Activated CD4-positive, alpha-beta T cell treated with anti-CD3 and anti-CD28 coated beads for 36 hours (primary cell): ENCODE measurements around the gene NAV2. TPM values are rescaled to one million over a fixed set of nuclear protein-coding genes. Genes with fewer than 3 reads are reported as not detected.

Experiments used
- ATAC-seq: fragments of 200-7000 bp; cut with Tn5 transposase; one replicate; pipeline ENCODE4 v1.10.0; 2021; ENCODE audit warnings: mild to moderate bottlenecking, moderate library complexity
- CTCF ChIA-PET: fragments of 350-600 bp; sonication (Branson Sonifier 250); formaldehyde crosslinking; loops from one replicate; lab custom pipeline; 2021; ENCODE audit warnings: antibody characterized with exemption; lab: Charles Lee
- POLR2A ChIA-PET: fragments of 350-600 bp; sonication (Branson Sonifier 250); formaldehyde crosslinking; loops from one replicate; lab custom pipeline; 2021; ENCODE audit warnings: antibody characterized with exemption, inconsistent platforms; lab: Charles Lee
- DNase-seq: peaks from one replicate; pipeline ENCODE4 v3.0.0-alpha.2; 2020
- H3K27ac Mint-ChIP-seq: one replicate; pipeline ENCODE4 v1.8.0; 2021; ENCODE audit warnings: mixed read lengths
- H3K27me3 Mint-ChIP-seq: one replicate; pipeline ENCODE4 v1.8.0; 2021; ENCODE audit warnings: mixed read lengths
- H3K36me3 Mint-ChIP-seq: one replicate; pipeline ENCODE4 v1.8.0; 2021; ENCODE audit warnings: low read depth, mixed read lengths
- H3K4me1 Mint-ChIP-seq: one replicate; pipeline ENCODE4 v1.8.0; 2021; ENCODE audit warnings: mixed read lengths
- H3K4me3 Mint-ChIP-seq: one replicate; pipeline ENCODE4 v1.8.0; 2021; ENCODE audit warnings: mild to moderate bottlenecking, moderate library complexity, mixed read lengths
- H3K9me3 Mint-ChIP-seq: one replicate; pipeline ENCODE4 v1.8.0; 2021; ENCODE audit warnings: low read depth, mixed read lengths
- intact Hi-C, 2 experiments: fragments of 100-400 bp; cut with DNase I in 1 of 2; cut with micrococcal nuclease in 1 of 2; formaldehyde crosslinking; loops; one replicate each; pipeline versions ENCODE4 v1.14.2 to v1.15.1; 2022 to 2024; cut with DNase I, micrococcal nuclease
- total RNA-seq, 2 experiments: library from RNA; stranded (reverse); gene quantifications; one replicate each; pipeline ENCODE4 v1.2.3, GENCODE V29; 2021

Gene NAV2
- total RNA-seq, 2 experiments from 2014 or later: 0.54 to 0.55 TPM

GRCh38 chr11:19984048-19984742 is 271.6 kb downstream of the NAV2 start:
- H3K36me3 Mint-ChIP-seq: no peaks in the 10 kb centered on the region
- no peaks in the 10 kb centered on the region for H3K9me3 Mint-ChIP-seq
- CTCF ChIA-PET: no interaction called here
- H3K27me3 Mint-ChIP-seq: peaks cover 2% of the 10 kb centered on the region
- intact Hi-C loops: no loop called here
- no peak overlapping the region for H3K27ac Mint-ChIP-seq
- no peak overlapping the region for H3K4me3 Mint-ChIP-seq
- POLR2A ChIA-PET: no interaction called here
- no peak for DNase-seq
- no peak for ATAC-seq
- peaks cover 3% of the 10 kb centered on the region for H3K4me1 Mint-ChIP-seq

- no peaks in the 10 kb centered on the region for H3K27me3 Mint-ChIP-seq
- no peaks in the 10 kb centered on the region for H3K36me3 Mint-ChIP-seq
- POLR2A ChIA-PET: no interaction called here
- no peak overlapping the region for H3K27ac Mint-ChIP-seq
- no peaks in the 10 kb centered on the region for H3K9me3 Mint-ChIP-seq
- no peak overlapping the region for H3K4me3 Mint-ChIP-seq
- ATAC-seq (no peak), DNase-seq (no peak)
- CTCF ChIA-PET: no interaction called here
- no peaks in the 10 kb centered on the region for H3K4me1 Mint-ChIP-seq
- intact Hi-C loops: no loop called here
Observed at GRCh38 chr11:19985111-19985510, 272.5 kb downstream of the NAV2 start.

DNA sequence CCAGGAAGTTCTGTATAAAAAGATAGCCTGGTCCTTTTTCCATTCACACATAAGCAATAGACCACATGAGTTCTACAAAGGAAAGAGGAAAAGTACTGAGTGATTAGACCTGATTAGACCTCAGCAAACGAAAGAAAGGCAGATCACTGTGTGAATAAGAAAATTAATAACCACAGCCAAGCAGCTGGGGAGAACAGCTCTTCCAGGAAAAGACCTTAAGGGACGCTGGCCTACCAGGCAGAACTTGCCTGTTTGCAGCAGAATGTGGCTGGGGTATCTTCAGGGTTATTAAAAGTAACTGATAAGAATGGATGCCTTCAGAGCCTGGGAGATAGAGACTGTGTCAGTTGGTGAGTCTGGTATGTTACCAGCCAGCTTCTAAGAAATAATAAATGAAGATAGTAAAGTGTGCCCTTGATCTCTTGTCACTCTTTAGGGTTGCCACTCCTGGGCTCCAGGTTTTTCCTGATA is 274.7 kb downstream of the NAV2 start:
- DNase-seq (no peak), ATAC-seq (no peak)
- H3K9me3 Mint-ChIP-seq: no peaks in the 10 kb centered on the region
- no peak overlapping the region for H3K27ac Mint-ChIP-seq
- H3K4me3 Mint-ChIP-seq: no peak overlapping the region
- ChIA-PET CTCF (no interaction called here), POLR2A (no interaction called here)
- H3K36me3 Mint-ChIP-seq: no peaks in the 10 kb centered on the region
- no peaks in the 10 kb centered on the region for H3K4me1 Mint-ChIP-seq
- intact Hi-C loops: no loop called here
- H3K27me3 Mint-ChIP-seq: no peaks in the 10 kb centered on the region

GRCh38 chr11:19988598-19988997 is 276.0 kb downstream of the NAV2 start:
- Mint-ChIP-seq H3K4me3 (no peak overlapping the region), H3K4me1 (no peaks in the 10 kb centered on the region), H3K27me3 (no peaks in the 10 kb centered on the region), H3K27ac (no peak overlapping the region), H3K9me3 (no peaks in the 10 kb centered on the region), H3K36me3 (no peaks in the 10 kb centered on the region)
- intact Hi-C loops: no loop called here
- no peak for DNase-seq
- POLR2A ChIA-PET: no interaction called here
- no peak for ATAC-seq
- CTCF ChIA-PET: no interaction called here

DNA sequence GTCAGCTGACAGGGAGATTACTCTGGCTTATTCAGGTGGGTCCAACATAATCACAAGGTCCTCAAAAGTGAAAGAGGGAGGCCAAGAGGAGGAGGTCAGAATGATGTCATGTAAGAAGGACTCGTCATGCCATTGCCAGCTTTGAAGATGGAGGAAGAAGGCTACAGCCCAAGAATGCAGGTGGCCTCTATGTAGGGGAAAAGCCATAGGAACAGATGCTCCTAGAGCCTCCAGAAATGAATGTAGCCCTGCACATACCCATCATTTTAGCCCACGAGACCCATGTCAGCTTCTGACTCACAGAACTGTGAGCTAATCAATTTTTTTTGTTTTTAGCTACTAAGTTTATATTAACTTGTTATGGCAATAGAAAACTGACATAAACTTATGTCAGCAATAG is 276.6 kb downstream of the NAV2 start:
- no peaks in the 10 kb centered on the region for H3K4me1 Mint-ChIP-seq
- ATAC-seq (no peak), DNase-seq (no peak)
- no peak overlapping the region for H3K27ac Mint-ChIP-seq
- no peaks in the 10 kb centered on the region for H3K9me3 Mint-ChIP-seq
- H3K36me3 Mint-ChIP-seq: no peaks in the 10 kb centered on the region
- H3K4me3 Mint-ChIP-seq: no peak overlapping the region
- ChIA-PET CTCF (interaction anchor here (1.2 kb wide), 1 partner anchor 50 kb away, joined by 3 read pairs; no protein-coding TSS in a partner anchor), POLR2A (no interaction called here)
- intact Hi-C loops: no loop called here
- H3K27me3 Mint-ChIP-seq: no peaks in the 10 kb centered on the region

- H3K4me1 Mint-ChIP-seq: no peaks in the 10 kb centered on the region
Observed at GRCh38 chr11:19992162-19992561, 279.5 kb downstream of the NAV2 start.

GRCh38 chr11:19992998-19993397 is 280.4 kb downstream of the NAV2 start:
- no peak for ATAC-seq
- Mint-ChIP-seq H3K27ac (no peak overlapping the region), H3K36me3 (no peaks in the 10 kb centered on the region), H3K4me1 (no peaks in the 10 kb centered on the region), H3K9me3 (no peaks in the 10 kb centered on the region), H3K27me3 (no peaks in the 10 kb centered on the region), H3K4me3 (no peak overlapping the region)
- no peak for DNase-seq
- intact Hi-C loops: no loop called here
- CTCF ChIA-PET: no interaction called here
- POLR2A ChIA-PET: no interaction called here

More at GRCh38 chr11:19992162-19992561, 279.5 kb downstream of the NAV2 start:
- ChIA-PET CTCF (no interaction called here), POLR2A (no interaction called here)
- Mint-ChIP-seq H3K36me3 (no peaks in the 10 kb centered on the region), H3K27ac (no peak overlapping the region), H3K9me3 (no peaks in the 10 kb centered on the region), H3K4me3 (no peak overlapping the region), H3K27me3 (no peaks in the 10 kb centered on the region)
- ATAC-seq (no peak), DNase-seq (no peak)
- intact Hi-C loops: no loop called here

DNA sequence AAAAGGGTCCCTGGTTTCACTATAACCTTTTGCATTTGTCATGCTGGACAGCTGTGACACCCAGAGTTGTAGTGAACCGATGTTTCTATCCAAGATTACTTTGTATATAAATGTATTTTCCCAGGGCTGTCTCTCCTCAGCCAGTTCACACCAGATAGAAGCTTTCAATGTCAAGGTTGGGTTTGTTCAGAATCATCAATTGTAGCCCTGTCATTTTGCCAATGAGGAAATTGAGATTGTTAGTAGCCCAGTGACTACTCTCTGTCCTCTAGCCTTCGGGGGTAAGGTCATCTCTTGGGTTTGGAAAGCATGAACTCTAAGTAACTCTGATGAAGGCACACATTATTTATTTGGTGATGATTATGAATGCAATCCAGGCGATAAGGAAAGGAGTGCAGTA is 282.0 kb downstream of the NAV2 start:
- no peak overlapping the region for H3K4me3 Mint-ChIP-seq
- peaks cover 3% of the 10 kb centered on the region for H3K27me3 Mint-ChIP-seq
- ATAC-seq: no peak
- no peaks in the 10 kb centered on the region for H3K9me3 Mint-ChIP-seq
- DNase-seq: no peak
- H3K36me3 Mint-ChIP-seq: no peaks in the 10 kb centered on the region
- H3K27ac Mint-ChIP-seq: no peak overlapping the region
- intact Hi-C loops: no loop called here
- ChIA-PET POLR2A (no interaction called here), CTCF (no interaction called here)
- no peaks in the 10 kb centered on the region for H3K4me1 Mint-ChIP-seq

DNA sequence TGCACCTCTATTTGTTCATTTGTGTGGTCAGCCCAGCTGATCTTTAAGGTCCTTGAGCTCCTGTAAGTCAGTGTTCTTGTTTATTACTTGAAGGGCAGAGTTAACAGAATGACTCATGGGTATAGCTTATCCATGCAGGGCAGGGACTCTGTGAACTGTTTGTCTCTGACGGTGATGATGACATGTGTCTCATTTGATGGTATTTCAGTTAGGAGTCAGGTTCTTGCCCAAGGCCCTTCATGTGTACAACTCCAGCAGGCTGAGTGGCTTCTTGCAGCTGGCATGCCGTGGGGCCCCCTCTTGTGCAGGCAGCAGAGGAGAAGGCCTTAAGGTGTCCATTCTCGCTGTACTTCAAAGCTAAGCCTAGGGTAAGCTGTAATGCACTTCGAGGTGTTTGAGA is 282.5 kb downstream of the NAV2 start:
- Mint-ChIP-seq H3K27me3 (peaks cover 3% of the 10 kb centered on the region), H3K4me3 (no peak overlapping the region), H3K27ac (no peak overlapping the region), H3K4me1 (no peaks in the 10 kb centered on the region), H3K9me3 (no peaks in the 10 kb centered on the region), H3K36me3 (no peaks in the 10 kb centered on the region)
- intact Hi-C loops: no loop called here
- ATAC-seq: no peak
- ChIA-PET CTCF (no interaction called here), POLR2A (no interaction called here)
- no peak for DNase-seq

DNA sequence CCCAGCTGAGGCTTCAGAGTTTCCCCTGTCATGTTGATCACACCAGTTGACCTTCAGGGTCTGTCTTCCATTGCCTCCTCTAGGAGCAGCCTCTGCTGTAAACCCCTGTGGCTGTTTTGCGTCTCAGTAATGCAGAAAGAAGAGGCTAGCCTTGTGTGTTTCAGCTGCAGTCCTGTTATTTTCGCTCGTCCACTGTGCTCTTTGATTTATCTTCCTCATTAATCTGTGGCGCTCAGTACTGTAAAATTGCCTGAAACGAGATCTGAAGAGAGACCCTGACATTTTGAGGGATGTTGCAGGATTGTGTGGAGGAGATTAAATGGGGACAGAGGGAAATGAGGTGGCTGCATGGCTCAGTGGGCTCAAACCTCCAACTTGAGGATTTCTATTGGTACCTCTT is 283.9 kb downstream of the NAV2 start:
- no peak for DNase-seq
- Mint-ChIP-seq H3K27ac (no peak overlapping the region), H3K36me3 (no peaks in the 10 kb centered on the region), H3K4me1 (no peaks in the 10 kb centered on the region), H3K4me3 (no peak overlapping the region), H3K27me3 (peaks cover 3% of the 10 kb centered on the region), H3K9me3 (no peaks in the 10 kb centered on the region)
- POLR2A ChIA-PET: no interaction called here
- intact Hi-C loops: no loop called here
- CTCF ChIA-PET: no interaction called here
- ATAC-seq: no peak

- Mint-ChIP-seq H3K36me3 (no peaks in the 10 kb centered on the region), H3K27ac (no peak overlapping the region), H3K4me3 (no peak overlapping the region), H3K9me3 (no peaks in the 10 kb centered on the region), H3K27me3 (peaks cover 3% of the 10 kb centered on the region), H3K4me1 (no peaks in the 10 kb centered on the region)
- DNase-seq (no peak), ATAC-seq (no peak)
- ChIA-PET CTCF (no interaction called here), POLR2A (no interaction called here)
- intact Hi-C loops: no loop called here
Observed at GRCh38 chr11:20000022-20000350, 287.3 kb downstream of the NAV2 start.

GRCh38 chr11:20000351-20001134 is 287.9 kb downstream of the NAV2 start:
- ChIA-PET POLR2A (no interaction called here), CTCF (interaction anchor here (0.9 kb wide), 1 partner anchor 10 kb away, joined by 4 read pairs; no protein-coding TSS in a partner anchor)
- Mint-ChIP-seq H3K4me3 (no peak overlapping the region), H3K27ac (no peak overlapping the region), H3K9me3 (no peaks in the 10 kb centered on the region), H3K4me1 (no peaks in the 10 kb centered on the region), H3K36me3 (no peaks in the 10 kb centered on the region), H3K27me3 (peaks cover 3% of the 10 kb centered on the region)
- no peak for DNase-seq
- ATAC-seq: no peak
- intact Hi-C loops: no loop called here
